ENCODE results near the gene MIEN1. TPM values are rescaled to one million over a fixed set of nuclear protein-coding genes. Genes with fewer than 3 reads are reported as not detected.
"Not testable (repeated sequence)": the region's sequence is repeated elsewhere in the genome, so short reads cannot be mapped to it uniquely, and the experiment has no call there.

Gene MIEN1
- total RNA-seq, 1 donor, result 19.0 TPM

DNA sequence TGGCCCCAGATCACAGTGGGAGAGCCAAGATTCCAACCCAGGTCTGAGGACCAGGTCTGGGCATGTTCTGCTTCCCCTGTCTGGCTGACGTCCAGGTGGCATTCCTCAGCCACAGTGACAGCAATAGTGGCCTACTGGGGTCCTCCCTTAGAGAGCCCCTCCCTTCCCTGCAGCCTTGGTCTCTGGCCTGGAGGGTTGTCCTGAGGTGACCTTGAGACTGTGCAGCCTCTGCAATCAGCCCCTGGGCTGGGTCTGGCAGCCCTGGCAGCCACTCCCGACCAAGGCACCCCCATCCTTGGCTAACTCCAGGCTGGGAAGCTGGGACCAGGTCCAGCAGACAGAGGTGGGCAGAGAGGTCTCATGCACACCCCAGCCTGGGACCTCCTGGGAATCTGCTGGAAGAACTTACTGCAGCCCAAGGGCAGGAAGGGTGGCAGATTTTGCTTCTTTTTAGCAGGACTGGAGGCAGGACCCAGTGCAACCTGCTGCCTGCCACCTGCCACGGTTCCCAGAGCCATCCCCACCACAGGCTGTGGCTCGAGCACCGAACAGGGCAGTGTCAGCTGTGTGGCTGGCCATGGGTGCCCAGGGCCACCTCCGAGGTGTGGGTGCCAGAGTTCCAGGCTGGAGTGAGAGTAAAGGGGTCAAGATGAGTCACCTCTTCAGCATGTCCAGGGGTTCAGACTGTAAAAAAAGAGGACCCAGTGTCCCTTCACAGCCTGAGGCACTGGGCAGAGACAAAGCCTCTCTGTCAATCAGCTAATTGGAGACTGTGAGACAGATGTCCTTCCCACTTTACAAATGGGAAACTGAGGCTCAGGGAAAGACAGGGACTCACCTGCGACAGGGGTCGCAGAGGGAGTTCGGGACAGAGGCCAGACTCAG lies 20.0 kb upstream of the MIEN1 start:
- no peak for DNase-seq (ENCODE audit: low read depth)
- no peak overlapping the region for H3K4me3 ChIP-seq (ENCODE audit: low read depth, low read length)
- TF ChIP-seq, protein P1, sequence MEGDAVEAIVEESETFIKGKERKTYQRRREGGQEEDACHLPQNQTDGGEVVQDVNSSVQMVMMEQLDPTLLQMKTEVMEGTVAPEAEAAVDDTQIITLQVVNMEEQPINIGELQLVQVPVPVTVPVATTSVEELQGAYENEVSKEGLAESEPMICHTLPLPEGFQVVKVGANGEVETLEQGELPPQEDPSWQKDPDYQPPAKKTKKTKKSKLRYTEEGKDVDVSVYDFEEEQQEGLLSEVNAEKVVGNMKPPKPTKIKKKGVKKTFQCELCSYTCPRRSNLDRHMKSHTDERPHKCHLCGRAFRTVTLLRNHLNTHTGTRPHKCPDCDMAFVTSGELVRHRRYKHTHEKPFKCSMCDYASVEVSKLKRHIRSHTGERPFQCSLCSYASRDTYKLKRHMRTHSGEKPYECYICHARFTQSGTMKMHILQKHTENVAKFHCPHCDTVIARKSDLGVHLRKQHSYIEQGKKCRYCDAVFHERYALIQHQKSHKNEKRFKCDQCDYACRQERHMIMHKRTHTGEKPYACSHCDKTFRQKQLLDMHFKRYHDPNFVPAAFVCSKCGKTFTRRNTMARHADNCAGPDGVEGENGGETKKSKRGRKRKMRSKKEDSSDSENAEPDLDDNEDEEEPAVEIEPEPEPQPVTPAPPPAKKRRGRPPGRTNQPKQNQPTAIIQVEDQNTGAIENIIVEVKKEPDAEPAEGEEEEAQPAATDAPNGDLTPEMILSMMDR (IDR thresholded peaks at IDR 0.05; ENCODE audit: insufficient read depth, low read depth, low read length), result no peak

DNA sequence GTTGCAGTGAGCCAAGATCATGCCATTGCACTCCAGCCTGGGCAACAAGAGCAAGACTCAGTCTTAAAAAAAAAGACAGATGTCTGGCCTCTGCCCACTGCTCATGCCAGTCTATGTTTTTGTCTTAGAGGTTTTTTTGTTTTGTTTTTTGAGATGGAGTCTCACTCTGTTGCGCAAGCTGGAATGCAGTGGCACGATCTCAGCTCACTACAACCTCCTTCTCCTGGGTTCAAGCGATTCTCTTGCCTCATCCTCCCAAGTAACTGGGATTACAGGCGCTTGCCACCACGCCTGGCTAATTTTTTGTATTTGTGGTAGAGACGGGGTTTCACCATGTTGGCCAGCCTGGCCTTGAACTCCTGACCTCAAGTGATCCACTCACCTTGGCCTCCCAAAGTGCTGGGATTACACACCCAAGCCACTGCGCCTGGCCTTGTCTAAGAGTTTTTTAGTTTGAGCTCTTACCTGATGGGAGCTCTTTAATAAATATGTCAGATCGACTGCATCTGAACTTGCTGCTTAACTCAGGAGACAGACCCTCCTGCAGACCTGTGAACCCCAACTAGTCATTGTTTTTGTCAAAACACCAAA lies 18.2 kb upstream of the MIEN1 start:
- H3K4me3 ChIP-seq (ENCODE audit: low read depth, low read length); DNase-seq (ENCODE audit: low read depth): not testable (repeated sequence)

DNA sequence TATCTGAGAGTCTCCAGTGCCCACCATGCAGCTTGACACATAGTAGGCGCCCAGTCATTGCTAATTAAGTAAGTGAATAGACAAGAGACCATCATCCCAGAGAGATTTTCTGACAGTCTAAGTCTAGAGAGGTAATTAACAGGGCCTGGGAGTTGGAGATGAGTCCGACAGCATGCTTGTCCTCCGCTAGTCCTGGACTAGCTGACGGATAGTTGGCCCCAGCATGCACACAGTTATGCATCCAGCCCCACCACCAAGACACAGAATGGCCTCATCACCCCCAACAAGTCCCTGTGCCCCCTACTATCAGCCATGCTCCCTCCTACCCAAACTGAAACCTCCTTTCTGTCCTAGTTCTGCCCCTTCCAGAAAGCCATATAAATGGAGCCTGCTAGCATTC lies 17.4 kb upstream of the MIEN1 start:
- TF ChIP-seq, protein P1 (IDR thresholded peaks at IDR 0.05; ENCODE audit: insufficient read depth, low read depth, low read length), result no peak
- DNase-seq (ENCODE audit: low read depth), result no peak
- no peak overlapping the region for H3K4me3 ChIP-seq (ENCODE audit: low read depth, low read length)

DNA sequence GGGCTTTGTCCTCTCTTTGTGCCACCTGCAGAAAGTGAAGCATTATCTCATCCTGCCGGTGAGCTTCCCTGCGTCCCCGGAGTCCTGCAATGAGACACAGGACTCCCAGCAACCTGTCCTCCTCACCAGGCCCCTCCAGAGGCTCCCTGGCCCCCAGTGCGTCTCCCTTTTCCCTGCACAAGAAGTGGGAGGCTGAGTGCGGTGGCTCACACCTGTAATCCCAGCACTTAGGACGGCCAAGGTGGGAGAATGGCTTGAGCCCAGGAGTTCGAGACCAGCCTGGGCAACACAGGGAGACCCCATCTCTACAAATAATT lies 15.8 kb upstream of the MIEN1 start:
- H3K4me3 ChIP-seq (ENCODE audit: low read depth, low read length), result no peak overlapping the region
- no peak for DNase-seq (ENCODE audit: low read depth)

DNA sequence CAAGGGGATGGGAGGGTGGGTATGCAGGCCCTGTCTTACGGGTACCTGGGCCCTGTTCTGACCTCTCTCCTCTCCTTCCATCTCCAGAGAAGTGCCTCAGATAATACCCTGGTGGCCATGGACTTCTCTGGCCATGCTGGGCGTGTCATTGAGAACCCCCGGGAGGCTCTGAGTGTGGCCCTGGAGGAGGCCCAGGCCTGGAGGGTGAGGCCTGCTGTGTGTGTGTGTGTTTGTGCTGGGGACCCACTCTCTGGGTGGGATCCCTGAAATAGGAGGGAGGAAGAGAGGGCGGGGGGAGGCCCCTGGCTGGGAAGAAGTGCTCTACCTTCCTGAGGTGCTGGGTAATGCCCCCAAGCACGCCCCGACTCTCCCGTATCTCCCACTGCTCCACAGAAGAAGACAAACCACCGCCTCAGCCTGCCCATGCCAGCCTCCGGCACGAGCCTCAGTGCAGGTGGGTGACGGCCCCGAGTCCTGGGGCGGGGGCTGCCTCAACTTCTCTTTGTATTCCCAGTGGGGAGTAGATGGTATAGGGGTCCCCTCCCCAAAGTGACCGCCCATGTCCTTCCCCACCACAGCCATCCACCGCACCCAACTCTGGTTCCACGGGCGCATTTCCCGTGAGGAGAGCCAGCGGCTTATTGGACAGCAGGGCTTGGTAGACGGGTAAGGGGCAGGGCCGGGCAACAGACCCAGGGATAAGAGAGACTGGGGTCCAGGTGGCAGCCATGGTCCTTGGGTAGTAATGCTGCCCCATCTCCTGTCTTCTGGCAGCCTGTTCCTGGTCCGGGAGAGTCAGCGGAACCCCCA lies 15.2 kb upstream of the MIEN1 start:
- no peak overlapping the region for H3K4me3 ChIP-seq (ENCODE audit: low read depth, low read length)
- DNase-seq (ENCODE audit: low read depth), result no peak
- TF ChIP-seq, protein P1 (IDR thresholded peaks at IDR 0.05; ENCODE audit: insufficient read depth, low read depth, low read length), result no peak

More for the DNA sequence above, 15.8 kb upstream of the MIEN1 start:
- TF ChIP-seq, protein P1 (IDR thresholded peaks at IDR 0.05; ENCODE audit: insufficient read depth, low read depth, low read length), result no peak

DNA sequence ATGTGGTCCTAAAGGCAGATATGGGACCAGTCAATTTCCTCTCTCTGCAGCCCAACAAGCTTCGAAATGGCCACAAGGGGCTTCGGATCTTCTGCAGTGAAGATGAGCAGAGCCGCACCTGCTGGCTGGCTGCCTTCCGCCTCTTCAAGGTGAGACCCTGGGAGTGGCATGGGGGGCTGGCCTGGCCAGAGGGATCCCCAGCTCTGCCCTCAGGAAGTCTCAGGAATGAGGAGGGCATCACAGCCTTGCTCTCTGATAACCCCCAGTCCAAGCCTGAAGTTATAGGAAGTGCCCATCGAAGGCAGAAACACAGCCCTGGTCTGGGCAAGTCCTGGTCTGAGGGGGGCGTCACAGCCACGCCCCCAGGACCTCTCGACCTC lies 14.5 kb upstream of the MIEN1 start:
- DNase-seq (ENCODE audit: low read depth), result no peak
- H3K4me3 ChIP-seq (ENCODE audit: low read depth, low read length), result no peak overlapping the region
- TF ChIP-seq, protein P1 (IDR thresholded peaks at IDR 0.05; ENCODE audit: insufficient read depth, low read depth, low read length), result no peak

Measured in fibroblast of villous mesenchyme (primary cell).